Rectal smooth muscle tissue (tissue), 1 donor: Measurements from ENCODE around the gene RNF111.

Experiments
- H3K27ac ChIP-seq: one replicate; pipeline ENCODE4 v1.7.0; 2013; ENCODE audit warnings: low read depth, low read length, inconsistent platforms
- H3K27me3 ChIP-seq: one replicate; pipeline ENCODE4 v1.7.0; 2013; ENCODE audit warnings: low read length; ENCODE audit not compliant: control insufficient read depth, insufficient read depth
- H3K36me3 ChIP-seq: one replicate; pipeline ENCODE4 v1.7.0; 2013; ENCODE audit warnings: low read length; ENCODE audit not compliant: control insufficient read depth, insufficient read depth
- H3K4me1 ChIP-seq: one replicate; pipeline ENCODE4 v1.7.0; 2013; ENCODE audit warnings: low read length; ENCODE audit not compliant: control insufficient read depth, insufficient read depth
- H3K4me3 ChIP-seq: one replicate; pipeline ENCODE4 v1.7.0; 2013; ENCODE audit warnings: low read length
- H3K9ac ChIP-seq: one replicate; pipeline ENCODE4 v1.7.0; 2013; ENCODE audit warnings: low read length

Gene RNF111

GRCh38 chr15:58987491-58988005, at the start of gene RNF111:
Gene RNF111, plus strand, starts transcription at chr15:58987663. Its CDS starts 43,160 bp downstream, at chr15:59030823.
- Histone ChIP-seq H3K9ac (peak within 1 kb of the TSS; percentile 97), H3K27ac (peak within 1 kb of the TSS; percentile 88), H3K4me1 (peaks cover 2% of the 10 kb centered on the region), H3K27me3 (no peaks in the 10 kb centered on the region), H3K4me3 (peak within 1 kb of the TSS; percentile 97), H3K36me3 (no peaks in the 10 kb centered on the region)

- Histone ChIP-seq H3K27me3 (no peaks in the 10 kb centered on the region), H3K4me3 (no peak overlapping the region), H3K36me3 (no peaks in the 10 kb centered on the region), H3K27ac (no peak overlapping the region), H3K9ac (no peak overlapping the region), H3K4me1 (no peaks in the 10 kb centered on the region)
These were observed 40.3 kb upstream of the RNF111 start for GRCh38 chr15:58947179-58947578.

- Histone ChIP-seq H3K4me3 (no peak overlapping the region), H3K27me3 (no peaks in the 10 kb centered on the region), H3K27ac (no peak overlapping the region), H3K36me3 (no peaks in the 10 kb centered on the region), H3K9ac (no peak overlapping the region), H3K4me1 (no peaks in the 10 kb centered on the region)
These were observed 36.0 kb upstream of the RNF111 start for GRCh38 chr15:58951388-58952007.

GRCh38 chr15:58952751-58953150, 34.7 kb upstream of the RNF111 start:
- H3K4me1 ChIP-seq, result no peaks in the 10 kb centered on the region
- no peak overlapping the region for H3K27ac ChIP-seq
- no peak overlapping the region for H3K4me3 ChIP-seq
- no peaks in the 10 kb centered on the region for H3K27me3 ChIP-seq
- no peak overlapping the region for H3K9ac ChIP-seq
- H3K36me3 ChIP-seq, result no peaks in the 10 kb centered on the region

GRCh38 chr15:58957101-58957973, 30.1 kb upstream of the RNF111 start:
- Histone ChIP-seq H3K4me1 (no peaks in the 10 kb centered on the region), H3K9ac (no peak overlapping the region), H3K27me3 (no peaks in the 10 kb centered on the region), H3K4me3 (no peak overlapping the region), H3K27ac (no peak overlapping the region), H3K36me3 (no peaks in the 10 kb centered on the region)

GRCh38 chr15:58958811-58959210, 28.7 kb upstream of the RNF111 start:
- Histone ChIP-seq H3K36me3 (no peaks in the 10 kb centered on the region), H3K27ac (no peak overlapping the region), H3K27me3 (no peaks in the 10 kb centered on the region), H3K9ac (no peak overlapping the region), H3K4me1 (no peaks in the 10 kb centered on the region), H3K4me3 (no peak overlapping the region)

GRCh38 chr15:58962136-58962535, 25.3 kb upstream of the RNF111 start:
- Histone ChIP-seq H3K4me3 (no peak overlapping the region), H3K36me3 (no peaks in the 10 kb centered on the region), H3K9ac (no peak overlapping the region), H3K4me1 (no peaks in the 10 kb centered on the region), H3K27me3 (no peaks in the 10 kb centered on the region), H3K27ac (no peak overlapping the region)

- no peak overlapping the region for H3K27ac ChIP-seq
- H3K4me3 ChIP-seq, result no peak overlapping the region
- no peaks in the 10 kb centered on the region for H3K4me1 ChIP-seq
- no peaks in the 10 kb centered on the region for H3K27me3 ChIP-seq
- no peak overlapping the region for H3K9ac ChIP-seq
- H3K36me3 ChIP-seq, result no peaks in the 10 kb centered on the region
These were observed 24.5 kb upstream of the RNF111 start for GRCh38 chr15:58962662-58963565.

- H3K27me3 ChIP-seq, result no peaks in the 10 kb centered on the region
- H3K4me1 ChIP-seq, result no peaks in the 10 kb centered on the region
- H3K4me3 ChIP-seq, result no peak overlapping the region
- H3K36me3 ChIP-seq, result no peaks in the 10 kb centered on the region
- no peak overlapping the region for H3K9ac ChIP-seq
- H3K27ac ChIP-seq, result no peak overlapping the region
These were observed 20.8 kb upstream of the RNF111 start for GRCh38 chr15:58966698-58967097.

- no peaks in the 10 kb centered on the region for H3K27me3 ChIP-seq
- no peaks in the 10 kb centered on the region for H3K4me1 ChIP-seq
- H3K9ac ChIP-seq, result no peak overlapping the region
- no peak overlapping the region for H3K27ac ChIP-seq
- H3K36me3 ChIP-seq, result no peaks in the 10 kb centered on the region
- H3K4me3 ChIP-seq, result no peak overlapping the region
These were observed 20.0 kb upstream of the RNF111 start for GRCh38 chr15:58967479-58967878.

GRCh38 chr15:58977887-58978286, 9.6 kb upstream of the RNF111 start:
- Histone ChIP-seq H3K4me3 (no peak overlapping the region), H3K27me3 (no peaks in the 10 kb centered on the region), H3K36me3 (no peaks in the 10 kb centered on the region), H3K4me1 (peaks cover 3% of the 10 kb centered on the region), H3K9ac (no peak overlapping the region), H3K27ac (no peak overlapping the region)

- Histone ChIP-seq H3K27me3 (no peaks in the 10 kb centered on the region), H3K4me1 (peaks cover 3% of the 10 kb centered on the region), H3K9ac (no peak overlapping the region), H3K4me3 (no peak overlapping the region), H3K36me3 (no peaks in the 10 kb centered on the region), H3K27ac (no peak overlapping the region)
These were observed 7.0 kb upstream of the RNF111 start for GRCh38 chr15:58980351-58980939.
